GM10266 (cell line): ENCODE measurements around the gene SRPK2.
A peak's percentile ranks its signal among the peaks of the same experiment; 100 is the strongest.

ENCODE experiments used
- DNase-seq: peaks from one replicate; pipeline ENCODE4 v3.0.0; 2012; ENCODE audit errors: extremely low spot score
- CTCF ChIP-seq: IDR thresholded peaks from 2 replicates; pipeline ENCODE4 v1.5.1; 2012; ENCODE audit warnings: mild to moderate bottlenecking, low read depth; ENCODE audit not compliant: control insufficient read depth, insufficient read depth; ENCODE audit errors: missing control alignments

Gene SRPK2

GRCh38 chr7:105157278-105157677 lies 231.4 kb downstream of the SRPK2 start:
- no peak for TF ChIP-seq CTCF
- DNase-seq = no peak

GRCh38 chr7:105156731-105157130 lies 232.0 kb downstream of the SRPK2 start:
- no peak for TF ChIP-seq CTCF
- no peak for DNase-seq

- DNase-seq = no peak
- no peak for TF ChIP-seq CTCF
Measured at GRCh38 chr7:105154084-105154483, 234.6 kb downstream of the SRPK2 start.

- TF ChIP-seq CTCF = no peak
- no peak for DNase-seq
Measured at GRCh38 chr7:105153531-105153930, 235.2 kb downstream of the SRPK2 start.

- DNase-seq = no peak
- no peak for TF ChIP-seq CTCF
Measured at GRCh38 chr7:105151152-105151551, 237.6 kb downstream of the SRPK2 start.

GRCh38 chr7:105149827-105150226 lies 238.9 kb downstream of the SRPK2 start:
- no peak for DNase-seq
- no peak for TF ChIP-seq CTCF

GRCh38 chr7:105141068-105141467 lies 247.7 kb downstream of the SRPK2 start:
- peak; percentile 28 for TF ChIP-seq CTCF
- no peak for DNase-seq
